NCI-H345 treated with DMSO at 0.1 percent for 48 hours (cell line): ENCODE measurements around the gene TMPRSS4.

Experiments
- DNase-seq: peaks from one replicate; lab custom pipeline; 2025; ENCODE audit not compliant: unreplicated experiment; lab: John Stamatoyannopoulos, UW

TMPRSS4 gene

GRCh38 chr11:118074785-118075184, 2.1 kb upstream of the TMPRSS4 start:
- DNase-seq: no peak

GRCh38 chr11:118078911-118079411, 2.1 kb downstream of the TMPRSS4 start:
- no peak for DNase-seq

- DNase-seq: no peak
Measured at GRCh38 chr11:118079491-118079890, 2.6 kb downstream of the TMPRSS4 start.

GRCh38 chr11:118080296-118080695, 3.4 kb downstream of the TMPRSS4 start:
- no peak for DNase-seq

GRCh38 chr11:118081241-118081958, 4.5 kb downstream of the TMPRSS4 start:
- no peak for DNase-seq

GRCh38 chr11:118082880-118083552, 6.1 kb downstream of the TMPRSS4 start:
- DNase-seq: no peak

GRCh38 chr11:118084247-118084646, 7.4 kb downstream of the TMPRSS4 start:
- DNase-seq: no peak

- DNase-seq: no peak
Measured at GRCh38 chr11:118084656-118085055, 7.8 kb downstream of the TMPRSS4 start.

GRCh38 chr11:118086913-118087768, 10.3 kb downstream of the TMPRSS4 start, which contains the start of gene SMIM35:
Gene SMIM35 (minus strand): TSS chr11:118086963. CDS start chr11:118086757, 206 bp downstream.
- no peak for DNase-seq

- no peak for DNase-seq
Measured at GRCh38 chr11:118087931-118088330, 11.1 kb downstream of the TMPRSS4 start.

GRCh38 chr11:118088531-118088930, 11.7 kb downstream of the TMPRSS4 start:
- no peak for DNase-seq

GRCh38 chr11:118090545-118091162, 13.8 kb downstream of the TMPRSS4 start:
- DNase-seq: no peak

- no peak for DNase-seq
Measured at GRCh38 chr11:118091690-118092089, 14.8 kb downstream of the TMPRSS4 start.

GRCh38 chr11:118092907-118093571, 16.2 kb downstream of the TMPRSS4 start:
- DNase-seq: no peak

- no peak for DNase-seq
Measured at GRCh38 chr11:118095493-118095892, 18.6 kb downstream of the TMPRSS4 start.

- DNase-seq: no peak
Measured at GRCh38 chr11:118095967-118096367, 19.1 kb downstream of the TMPRSS4 start.

GRCh38 chr11:118098996-118099837, 22.3 kb downstream of the TMPRSS4 start:
- peak; percentile 10 for DNase-seq

GRCh38 chr11:118099838-118100556, 23.1 kb downstream of the TMPRSS4 start:
- DNase-seq: no peak

GRCh38 chr11:118100691-118101232, 23.9 kb downstream of the TMPRSS4 start:
- DNase-seq: no peak
